Neural crest cell (in vitro differentiated cells): ENCODE data around the gene NAALADL1. TPM values are rescaled to one million over a fixed set of nuclear protein-coding genes. Genes with fewer than 3 reads are reported as not detected.
A peak's percentile ranks its signal among the peaks of the same experiment; 100 is the strongest.

Source experiments
- DNase-seq: peaks from one replicate; pipeline ENCODE4 v3.0.0; 2021; ENCODE audit warnings: low read depth, mixed read lengths, low spot score
- H3K27ac Mint-ChIP-seq: one replicate; pipeline ENCODE4 v1.8.0; 2021; ENCODE audit warnings: mild to moderate bottlenecking, mixed read lengths; ENCODE audit not compliant: unreplicated experiment
- H3K27me3 Mint-ChIP-seq: 2 replicates; pipeline ENCODE4 v1.8.0; 2021; ENCODE audit warnings: low read depth, mild to moderate bottlenecking, mixed read lengths
- H3K36me3 Mint-ChIP-seq: 2 replicates; pipeline ENCODE4 v1.8.0; 2021; ENCODE audit warnings: low read depth, mild to moderate bottlenecking, mixed read lengths
- H3K4me1 Mint-ChIP-seq: 2 replicates; pipeline ENCODE4 v1.8.0; 2021; ENCODE audit warnings: mixed read lengths
- H3K4me3 Mint-ChIP-seq: one replicate; pipeline ENCODE4 v1.8.0; 2021; ENCODE audit warnings: mild to moderate bottlenecking, mixed read lengths
- H3K9me3 Mint-ChIP-seq: 2 replicates; pipeline ENCODE4 v1.8.0; 2021; ENCODE audit warnings: mixed read lengths
- total RNA-seq: library from RNA; stranded (reverse); gene quantifications from 2 replicates; pipeline ENCODE4 v1.2.1, GENCODE V29; 2021
- TF ChIP-seq, protein P1 (sequence below): fragments of 200-600 bp; sonication (generic); conservative IDR thresholded peaks from 2 replicates; pipeline ENCODE4 v1.5.0; 2021; ENCODE audit warnings: antibody characterized with exemption, mild to moderate bottlenecking

The NAALADL1 gene
- total RNA-seq, 1 donor from 2014 or later, result 0.35 TPM

DNA sequence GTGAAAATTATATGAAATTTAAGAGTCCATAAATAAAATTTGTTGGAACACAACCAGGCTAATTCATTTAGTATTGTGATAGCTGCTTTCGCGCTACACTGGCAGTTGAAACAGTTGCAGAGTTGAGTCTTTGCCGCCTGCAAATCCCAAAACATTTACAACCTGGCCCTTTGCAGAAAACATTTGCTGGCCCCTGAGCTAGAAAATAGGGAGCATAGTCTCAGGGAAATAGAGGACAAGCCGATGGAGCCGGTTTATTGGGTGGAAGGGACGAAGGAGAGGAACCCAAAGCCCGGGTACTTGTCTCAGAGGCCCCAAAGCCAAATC, 17.9 kb downstream of the NAALADL1 start:
- DNase-seq, result no peak
- peaks cover 12% of the 10 kb centered on the region for H3K4me1 Mint-ChIP-seq
- peaks cover 3% of the 10 kb centered on the region for H3K36me3 Mint-ChIP-seq
- no peaks in the 10 kb centered on the region for H3K27me3 Mint-ChIP-seq
- no peaks in the 10 kb centered on the region for H3K9me3 Mint-ChIP-seq
- peak overlapping the region; percentile 98 for H3K4me3 Mint-ChIP-seq
- TF ChIP-seq, protein P1, sequence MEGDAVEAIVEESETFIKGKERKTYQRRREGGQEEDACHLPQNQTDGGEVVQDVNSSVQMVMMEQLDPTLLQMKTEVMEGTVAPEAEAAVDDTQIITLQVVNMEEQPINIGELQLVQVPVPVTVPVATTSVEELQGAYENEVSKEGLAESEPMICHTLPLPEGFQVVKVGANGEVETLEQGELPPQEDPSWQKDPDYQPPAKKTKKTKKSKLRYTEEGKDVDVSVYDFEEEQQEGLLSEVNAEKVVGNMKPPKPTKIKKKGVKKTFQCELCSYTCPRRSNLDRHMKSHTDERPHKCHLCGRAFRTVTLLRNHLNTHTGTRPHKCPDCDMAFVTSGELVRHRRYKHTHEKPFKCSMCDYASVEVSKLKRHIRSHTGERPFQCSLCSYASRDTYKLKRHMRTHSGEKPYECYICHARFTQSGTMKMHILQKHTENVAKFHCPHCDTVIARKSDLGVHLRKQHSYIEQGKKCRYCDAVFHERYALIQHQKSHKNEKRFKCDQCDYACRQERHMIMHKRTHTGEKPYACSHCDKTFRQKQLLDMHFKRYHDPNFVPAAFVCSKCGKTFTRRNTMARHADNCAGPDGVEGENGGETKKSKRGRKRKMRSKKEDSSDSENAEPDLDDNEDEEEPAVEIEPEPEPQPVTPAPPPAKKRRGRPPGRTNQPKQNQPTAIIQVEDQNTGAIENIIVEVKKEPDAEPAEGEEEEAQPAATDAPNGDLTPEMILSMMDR, result no peak
- H3K27ac Mint-ChIP-seq, result peak overlapping the region; percentile 97

DNA sequence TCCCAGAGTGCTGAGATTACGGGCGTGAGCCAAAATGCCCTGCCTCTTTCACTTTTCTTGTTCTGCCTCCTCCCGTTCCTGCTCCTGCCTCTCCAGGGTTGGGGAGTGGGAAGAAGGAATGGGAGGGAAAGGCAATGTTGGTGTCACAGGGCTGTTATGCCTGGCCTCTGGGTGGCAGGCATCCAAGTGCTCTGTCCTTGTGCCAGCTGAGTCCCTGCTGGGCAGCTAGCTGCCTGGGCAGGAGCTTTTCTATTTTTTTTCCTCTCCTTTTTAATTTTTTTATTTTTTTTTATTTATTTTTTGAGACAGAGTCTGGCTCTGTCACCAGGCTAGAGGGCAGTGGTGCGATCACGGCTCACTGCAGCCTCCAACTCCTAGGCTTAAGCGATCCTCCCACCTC, 21.4 kb downstream of the NAALADL1 start:
- TF ChIP-seq, protein P1, result no peak
- Mint-ChIP-seq H3K4me1 (peaks cover 6% of the 10 kb centered on the region), H3K27me3 (no peaks in the 10 kb centered on the region), H3K9me3 (no peaks in the 10 kb centered on the region), H3K27ac (no peak overlapping the region), H3K4me3 (no peak overlapping the region), H3K36me3 (no peaks in the 10 kb centered on the region)
- DNase-seq, result no peak

DNA sequence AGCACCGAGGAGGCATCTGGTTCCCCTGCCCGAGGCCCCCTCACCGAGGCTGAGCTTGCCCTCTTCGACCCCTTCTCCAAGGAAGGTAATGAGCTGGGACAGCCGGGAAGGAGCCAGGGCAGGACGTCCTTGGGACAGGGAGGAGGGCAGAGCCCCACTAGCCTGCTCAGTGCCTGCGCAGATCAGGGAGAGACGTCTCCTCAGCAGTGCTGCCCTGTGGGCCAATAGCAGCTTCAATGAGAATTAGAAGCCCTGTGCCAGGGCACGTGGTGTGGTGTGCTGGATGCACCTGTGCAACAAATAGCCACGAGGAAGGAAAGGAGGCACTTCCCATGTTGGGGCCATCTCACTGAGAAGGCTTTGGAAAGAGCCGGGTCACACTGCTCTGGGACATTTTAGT, 22.8 kb downstream of the NAALADL1 start:
- Mint-ChIP-seq H3K9me3 (no peaks in the 10 kb centered on the region), H3K4me3 (no peak overlapping the region), H3K4me1 (peaks cover 2% of the 10 kb centered on the region), H3K27ac (peak overlapping the region; percentile 12), H3K27me3 (no peaks in the 10 kb centered on the region), H3K36me3 (no peaks in the 10 kb centered on the region)
- TF ChIP-seq, protein P1, result no peak
- DNase-seq, result no peak

DNA sequence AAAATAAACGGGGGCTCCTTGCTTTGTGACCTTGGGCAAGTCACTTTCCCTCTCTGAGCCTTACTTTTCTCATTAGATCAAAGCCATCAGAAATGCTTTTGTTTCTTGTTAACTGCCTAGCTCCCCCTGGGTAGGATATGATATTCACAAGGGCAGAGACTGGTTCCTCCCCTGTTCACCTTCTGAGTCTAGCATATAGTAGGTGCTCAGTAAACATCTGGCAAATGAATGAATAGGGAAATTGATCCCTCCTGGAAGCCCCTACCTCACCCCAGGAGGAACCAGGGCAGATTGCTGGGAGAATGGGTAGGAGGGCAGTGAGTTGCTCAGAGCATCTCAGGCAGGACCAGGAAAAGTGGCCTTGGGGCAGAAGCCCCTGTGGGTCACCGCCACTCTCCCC, 23.9 kb downstream of the NAALADL1 start:
- peak overlapping the region; percentile 15 for H3K4me3 Mint-ChIP-seq
- no peaks in the 10 kb centered on the region for H3K4me1 Mint-ChIP-seq
- no peak for DNase-seq
- H3K27me3 Mint-ChIP-seq, result no peaks in the 10 kb centered on the region
- H3K9me3 Mint-ChIP-seq, result no peaks in the 10 kb centered on the region
- TF ChIP-seq, protein P1, result no peak
- no peak overlapping the region for H3K27ac Mint-ChIP-seq
- H3K36me3 Mint-ChIP-seq, result no peaks in the 10 kb centered on the region

DNA sequence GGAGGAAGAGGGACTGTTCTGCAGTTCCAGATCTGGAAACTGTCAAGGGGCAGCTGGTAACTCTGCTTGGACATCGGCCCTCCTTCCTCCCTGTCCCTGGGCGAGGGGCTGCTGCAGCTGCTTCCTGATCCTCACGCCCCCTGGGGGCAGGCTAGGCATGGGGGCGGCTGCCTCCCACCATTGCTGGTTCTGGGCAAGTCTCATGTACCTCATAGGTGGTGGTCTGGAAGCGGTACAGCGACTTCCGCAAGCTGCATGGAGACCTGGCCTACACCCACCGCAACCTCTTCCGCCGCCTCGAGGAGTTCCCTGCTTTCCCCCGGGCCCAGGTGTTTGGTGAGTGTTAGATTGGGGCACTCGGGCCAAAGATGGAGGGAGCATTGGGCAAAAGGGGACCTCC, 26.1 kb downstream of the NAALADL1 start:
- no peaks in the 10 kb centered on the region for H3K36me3 Mint-ChIP-seq
- H3K27ac Mint-ChIP-seq, result no peak overlapping the region
- no peak overlapping the region for H3K4me3 Mint-ChIP-seq
- H3K9me3 Mint-ChIP-seq, result no peaks in the 10 kb centered on the region
- TF ChIP-seq, protein P1, result no peak
- peaks cover 12% of the 10 kb centered on the region for H3K4me1 Mint-ChIP-seq
- DNase-seq, result no peak
- H3K27me3 Mint-ChIP-seq, result no peaks in the 10 kb centered on the region
